Glutamatergic neuron (in vitro differentiated cells): ENCODE results near the gene SPTAN1. TPM values are rescaled to one million over a fixed set of nuclear protein-coding genes. Genes with fewer than 3 reads are reported as not detected.

Source experiments
- DNase-seq: peaks from one replicate; pipeline ENCODE4 v3.0.0; 2022
- H3K27ac Mint-ChIP-seq: one replicate; pipeline ENCODE4 v1.8.0; 2020; ENCODE audit warnings: mild to moderate bottlenecking, mixed read lengths, inconsistent platforms; ENCODE audit not compliant: unreplicated experiment
- H3K27me3 Mint-ChIP-seq: one replicate; pipeline ENCODE4 v1.8.0; 2020; ENCODE audit warnings: mild to moderate bottlenecking, moderate library complexity, mixed read lengths, inconsistent platforms; ENCODE audit not compliant: unreplicated experiment
- H3K36me3 Mint-ChIP-seq: one replicate; pipeline ENCODE4 v1.8.0; 2020; ENCODE audit warnings: mild to moderate bottlenecking, mixed read lengths, inconsistent platforms; ENCODE audit not compliant: unreplicated experiment
- H3K4me1 Mint-ChIP-seq: one replicate; pipeline ENCODE4 v1.8.0; 2020; ENCODE audit warnings: mild to moderate bottlenecking, low read depth, mixed read lengths, inconsistent platforms; ENCODE audit not compliant: unreplicated experiment
- H3K4me3 Mint-ChIP-seq: one replicate; pipeline ENCODE4 v1.8.0; 2020; ENCODE audit warnings: mild to moderate bottlenecking, mixed read lengths, inconsistent platforms; ENCODE audit not compliant: unreplicated experiment
- H3K9me3 Mint-ChIP-seq: one replicate; pipeline ENCODE4 v1.8.0; 2020; ENCODE audit warnings: mild to moderate bottlenecking, moderate library complexity, mixed read lengths, inconsistent platforms; ENCODE audit not compliant: unreplicated experiment
- CTCF ChIP-seq: fragments of 200-600 bp; sonication (generic); IDR thresholded peaks from one replicate; pipeline ENCODE4 v1.5.0; 2021; ENCODE audit not compliant: partially characterized antibody, unreplicated experiment
- total RNA-seq: library from RNA; stranded (reverse); fragmentation: NEBNext Ultra II Directional; extraction: Animal tissue kit (Norgen Biotek cat#: 25700); gene quantifications from one replicate; pipeline ENCODE4 v1.2.1, GENCODE V29; 2021; ENCODE audit not compliant: unreplicated experiment

SPTAN1 gene
- total RNA-seq, 1 donor from 2014 or later: 750 TPM

DNA sequence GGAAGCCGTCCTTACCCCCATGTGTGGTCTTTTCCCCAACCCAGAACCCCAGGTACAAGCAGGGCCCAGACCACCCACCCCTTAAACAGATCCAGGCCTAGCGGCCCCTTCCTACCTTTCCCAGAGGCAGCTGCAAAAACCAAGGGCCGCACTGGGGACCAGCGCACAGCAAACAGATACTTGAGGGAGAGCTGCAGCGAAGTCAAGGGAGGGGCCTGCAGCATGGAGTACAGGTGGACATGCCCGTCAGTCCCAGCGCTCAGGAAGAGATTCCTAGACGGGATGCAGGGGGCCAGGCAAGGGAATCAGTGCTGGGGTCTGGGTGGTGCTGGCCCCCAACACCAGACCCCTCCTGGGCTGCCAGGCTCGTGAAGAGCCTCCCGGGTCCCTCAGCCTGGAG is 81.7 kb downstream of the SPTAN1 start:
- no peak overlapping the region for H3K4me3 Mint-ChIP-seq
- no peak for TF ChIP-seq CTCF
- H3K27ac Mint-ChIP-seq: no peak overlapping the region

GRCh38 chr9:128634651-128635262 is 82.4 kb downstream of the SPTAN1 start:
- H3K36me3 Mint-ChIP-seq: no peaks in the 10 kb centered on the region
- H3K4me1 Mint-ChIP-seq: no peaks in the 10 kb centered on the region
- TF ChIP-seq CTCF: no peak
- H3K27ac Mint-ChIP-seq: no peak overlapping the region
- no peak for DNase-seq
- peaks cover 2% of the 10 kb centered on the region for H3K27me3 Mint-ChIP-seq
- H3K4me3 Mint-ChIP-seq: no peak overlapping the region
- peaks cover 2% of the 10 kb centered on the region for H3K9me3 Mint-ChIP-seq

More for the DNA sequence above, 81.7 kb downstream of the SPTAN1 start:
- peaks cover 2% of the 10 kb centered on the region for H3K27me3 Mint-ChIP-seq
- peaks cover 2% of the 10 kb centered on the region for H3K9me3 Mint-ChIP-seq
- DNase-seq: no peak
- H3K4me1 Mint-ChIP-seq: no peaks in the 10 kb centered on the region
- no peaks in the 10 kb centered on the region for H3K36me3 Mint-ChIP-seq

- peaks cover 2% of the 10 kb centered on the region for H3K27me3 Mint-ChIP-seq
Measured at GRCh38 chr9:128635266-128636023, 83.1 kb downstream of the SPTAN1 start.

GRCh38 chr9:128636024-128636390 is 83.6 kb downstream of the SPTAN1 start:
- H3K27me3 Mint-ChIP-seq: peaks cover 2% of the 10 kb centered on the region
- TF ChIP-seq CTCF: no peak
- no peaks in the 10 kb centered on the region for H3K36me3 Mint-ChIP-seq
- H3K4me1 Mint-ChIP-seq: no peaks in the 10 kb centered on the region
- peaks cover 2% of the 10 kb centered on the region for H3K9me3 Mint-ChIP-seq
- DNase-seq: no peak
- H3K4me3 Mint-ChIP-seq: no peak overlapping the region
- no peak overlapping the region for H3K27ac Mint-ChIP-seq

More at GRCh38 chr9:128635266-128636023, 83.1 kb downstream of the SPTAN1 start:
- Mint-ChIP-seq H3K4me1 (no peaks in the 10 kb centered on the region), H3K9me3 (peaks cover 2% of the 10 kb centered on the region), H3K27ac (no peak overlapping the region), H3K36me3 (no peaks in the 10 kb centered on the region), H3K4me3 (no peak overlapping the region)
- TF ChIP-seq CTCF: peak; percentile 82
- peak; percentile 81 for DNase-seq
